SK-N-SH (cell line): ENCODE results near the gene FAM149A. TPM values are rescaled to one million over a fixed set of nuclear protein-coding genes. Genes with fewer than 3 reads are reported as not detected.

Source experiments
- CTCF ChIA-PET: fragments of 300-600, 350-600 bp; formaldehyde crosslinking; extraction: SDS; loops from one replicate; lab custom pipeline; 2021; lab: Yijun Ruan, JAX
- POLR2A ChIA-PET: fragments of 350-600 bp; sonication (Branson Sonifier 250); formaldehyde crosslinking; extraction: SDS; loops from one replicate; lab custom pipeline; 2020; ENCODE audit warnings: antibody characterized with exemption, inconsistent platforms; lab: Yijun Ruan, JAX
- DNase-seq: peaks from one replicate; pipeline ENCODE4 v3.0.0; 2012
- H2AFZ ChIP-seq: fragments of 200-600 bp; sonication (generic); 2 replicates; pipeline ENCODE4 v1.8.1; 2016; ENCODE audit warnings: antibody characterized with exemption, mild to moderate bottlenecking, low read depth
- H3F3A ChIP-seq: fragments of 200-600 bp; sonication (generic); replicated peaks from 2 replicates; pipeline ENCODE3; 2016; ENCODE audit warnings: antibody characterized with exemption, mild to moderate bottlenecking; ENCODE audit not compliant: insufficient read depth
- H3K27ac ChIP-seq, 2 experiments: fragments of 200-500 bp in 1 of 2; fragments of 200-600 bp in 1 of 2; sonication (Bioruptor generic) in 1 of 2; sonication (generic), shearing (Covaris generic) in 1 of 2; 2 replicates each; pipeline versions ENCODE4 v1.5.1 to v1.6.1; 2014 to 2016; ENCODE audit warnings: low read depth in 2 of 2, inconsistent platforms in 1 of 2, low read length in 1 of 2, mild to moderate bottlenecking in 1 of 2, mixed read lengths in 1 of 2
- H3K27me3 ChIP-seq: fragments of 200-600 bp; sonication (generic), shearing (Covaris generic); 2 replicates; pipeline ENCODE4 v1.6.1; 2016; ENCODE audit warnings: mixed run types; ENCODE audit not compliant: insufficient read depth
- H3K36me3 ChIP-seq, 2 experiments: fragments of 200-500 bp in 1 of 2; fragments of 200-600 bp in 1 of 2; sonication (Bioruptor generic) in 1 of 2; sonication (generic) in 1 of 2; replicated peaks in 1 of 2; 2 replicates each; pipeline versions ENCODE3 to v1.5.1; 2014 to 2016; ENCODE audit warnings: low read length in 1 of 2, mild to moderate bottlenecking in 1 of 2; ENCODE audit not compliant: insufficient read depth in 2 of 2, control insufficient read depth in 1 of 2
- H3K4me1 ChIP-seq, 2 experiments: fragments of 200-500 bp in 1 of 2; fragments of 200-600 bp in 1 of 2; sonication (Bioruptor generic) in 1 of 2; sonication (generic), shearing (Covaris generic) in 1 of 2; 2 replicates each; pipeline versions ENCODE4 v1.5.1 to v1.6.1; 2014 to 2016; ENCODE audit warnings: low read depth in 1 of 2, low read length in 1 of 2, mixed run types in 1 of 2; ENCODE audit not compliant: insufficient read depth in 2 of 2, control insufficient read depth in 1 of 2
- H3K4me2 ChIP-seq: fragments of 200-600 bp; sonication (generic), shearing (Covaris generic); 2 replicates; pipeline ENCODE4 v1.6.1; 2017; ENCODE audit warnings: mixed run types
- H3K4me3 ChIP-seq, 2 experiments: fragments of 200-500 bp in 1 of 2; fragments of 200-600 bp in 1 of 2; sonication (Bioruptor generic) in 1 of 2; sonication (generic), shearing (Covaris generic) in 1 of 2; 2 replicates each; pipeline versions ENCODE4 v1.5.1 to v1.8.1; 2014 to 2016; ENCODE audit warnings: low read depth in 2 of 2, inconsistent platforms in 1 of 2, low read length in 1 of 2, mild to moderate bottlenecking in 1 of 2, mixed read lengths in 1 of 2, moderate library complexity in 1 of 2
- H3K79me2 ChIP-seq: fragments of 200-600 bp; sonication (generic); 2 replicates; pipeline ENCODE4 v1.8.1; 2017; ENCODE audit warnings: mild to moderate bottlenecking; ENCODE audit not compliant: insufficient read depth
- H3K9ac ChIP-seq: fragments of 200-600 bp; sonication (generic); 2 replicates; pipeline ENCODE4 v1.6.1; 2017; ENCODE audit warnings: mixed run types
- H3K9me2 ChIP-seq: fragments of 200-600 bp; sonication (generic); 2 replicates; pipeline ENCODE4 v1.6.1; 2017; ENCODE audit warnings: mixed run types
- H3K9me3 ChIP-seq: fragments of 200-600 bp; sonication (generic); 2 replicates; pipeline ENCODE4 v1.6.1; 2017; ENCODE audit warnings: mixed run types, mild to moderate bottlenecking, moderate library complexity
- H4K20me1 ChIP-seq: fragments of 200-600 bp; sonication (generic); 2 replicates; pipeline ENCODE4 v1.6.1; 2017; ENCODE audit warnings: mild to moderate bottlenecking, mixed run types; ENCODE audit not compliant: insufficient read depth
- EP300 ChIP-seq, 2 experiments: IDR thresholded peaks; 2 replicates each; pipeline versions ENCODE4 v1.4.0 to v1.6.1; 2012; ENCODE audit warnings: borderline replicate concordance in 1 of 2, low read depth in 1 of 2, low read length in 1 of 2
- GATA2 ChIP-seq: sonication (generic); formaldehyde crosslinking; IDR thresholded peaks from 2 replicates; pipeline ENCODE4 v1.5.0; 2020; ENCODE audit warnings: mild to moderate bottlenecking, missing genetic modification reagents
- IRF3 ChIP-seq: fragments of 150-350 bp; IDR thresholded peaks from 2 replicates; pipeline ENCODE4 v1.6.1; 2016; ENCODE audit warnings: mild to moderate bottlenecking, low read depth, low read length
- REST ChIP-seq: IDR thresholded peaks from 2 replicates; pipeline ENCODE4 v1.6.1; 2012; ENCODE audit warnings: mild to moderate bottlenecking, low read depth, low read length, moderate library complexity
- RFX5 ChIP-seq: IDR thresholded peaks from 2 replicates; pipeline ENCODE4 v1.6.1; 2012; ENCODE audit warnings: mild to moderate bottlenecking, improper control_type of control experiment, low read length
- SIN3A ChIP-seq: IDR thresholded peaks from 2 replicates; pipeline ENCODE4 v1.6.1; 2012; ENCODE audit warnings: low read depth, mild to moderate bottlenecking, low read length, moderate library complexity, borderline replicate concordance
- USF2 ChIP-seq: fragments of 150-350 bp; IDR thresholded peaks from 2 replicates; pipeline ENCODE4 v1.6.1; 2017; ENCODE audit warnings: antibody characterized with exemption, low read length, low read depth, borderline replicate concordance
- YY1 ChIP-seq: IDR thresholded peaks from 2 replicates; pipeline ENCODE4 v1.4.0; 2012; ENCODE audit warnings: low read depth, mild to moderate bottlenecking
- ZBTB33 ChIP-seq: IDR thresholded peaks from 2 replicates; pipeline ENCODE4 v1.4.0; 2012; ENCODE audit warnings: low read depth, borderline replicate concordance
- WGBS: methylation state at CpG from one replicate; pipeline ENCODE4 v1.1.6; 2017; ENCODE audit warnings: low lambda C conversion rate; 5-methylcytosine and 5-hydroxymethylcytosine counted together
- polyA plus RNA-seq, 3 experiments: library from polyadenylated mRNA; depleted of rRNA; stranded (reverse); fragments of >200 nt; gene quantifications; 2 replicates each; pipeline ENCODE4 v1.2.3, GENCODE V29; 2012

The FAM149A gene
- polyA plus RNA-seq, 1 of the 3 experiments (the other 2 are of a cell fraction), result 0.38 TPM

GRCh38 chr4:186200516-186200915 lies 96.0 kb downstream of the FAM149A start:
- Histone ChIP-seq H3K9ac (no peak overlapping the region), H4K20me1 (no peaks in the 10 kb centered on the region), H3F3A (peaks cover 28% of the 10 kb centered on the region), H3K79me2 (no peaks in the 10 kb centered on the region), H3K4me2 (no peak overlapping the region), H3K4me1 (peaks cover 0 to 4% of the 10 kb centered on the region in 2 experiments; a peak in 1 of 4 replicates), H3K9me2 (no peaks in the 10 kb centered on the region), H3K9me3 (no peaks in the 10 kb centered on the region), H3K27me3 (no peaks in the 10 kb centered on the region), H3K4me3 (no peak overlapping the region), H3K27ac (no peak overlapping the region), H3K36me3 (peaks cover 7 to 32% of the 10 kb centered on the region in 2 experiments), H2AFZ (no peak overlapping the region)
- ChIA-PET POLR2A (no interaction called here), CTCF (no interaction called here)
- DNase-seq, result no peak
- TF ChIP-seq EP300 (IDR thresholded peaks at IDR 0.05; ENCODE audit: borderline replicate concordance in 1 of 2, low read depth in 1 of 2, low read length in 1 of 2) (no peak), SIN3A (no peak), IRF3 (no peak), USF2 (no peak), YY1 (no peak), ZBTB33 (no peak), REST (no peak), GATA2 (CRISPR knock-in tag) (no peak), RFX5 (no peak)
- 89% methylated on average over 6 of the region's 6 CpGs for WGBS
